Testis (tissue), 3 donors: ENCODE measurements around the gene C1orf35. TPM values are rescaled to one million over a fixed set of nuclear protein-coding genes. Genes with fewer than 3 reads are reported as not detected.

Source experiments
- DNase-seq: peaks from one replicate; pipeline ENCODE4 v3.0.0-alpha.2; 2019
- H3K27ac ChIP-seq, 2 donors: fragments of 200-600 bp; sonication (generic); one replicate each; pipeline ENCODE4 v1.5.1; 2019
- H3K27me3 ChIP-seq: fragments of 200-600 bp; sonication (generic); one replicate; pipeline ENCODE4 v1.5.1; 2019
- H3K36me3 ChIP-seq: fragments of 200-600 bp; sonication (generic); one replicate; pipeline ENCODE4 v1.5.1; 2017; ENCODE audit warnings: low read depth; ENCODE audit errors: missing control alignments
- H3K4me1 ChIP-seq: fragments of 200-600 bp; sonication (generic); one replicate; pipeline ENCODE4 v1.5.1; 2019
- H3K4me3 ChIP-seq, 2 donors: fragments of 200-600 bp; sonication (generic); one replicate each; pipeline ENCODE4 v1.5.1; 2017 to 2019
- H3K9me3 ChIP-seq: fragments of 200-600 bp; sonication (generic); one replicate; pipeline ENCODE4 v1.5.1; 2017
- POLR2A ChIP-seq: fragments of 450-650 bp; IDR thresholded peaks from one replicate; pipeline ENCODE4 v1.6.1; 2017; ENCODE audit warnings: antibody characterized with exemption, mild to moderate bottlenecking, moderate library complexity
- WGBS, 2 donors: methylation state at CpG; one replicate each; pipeline ENCODE4 v1.1.5; 2018; 5-methylcytosine and 5-hydroxymethylcytosine counted together
- intact Hi-C: fragments of 100-400 bp; cut with DNase I; formaldehyde crosslinking; loops from one replicate; pipeline ENCODE4 v1.15.1; 2023; ENCODE audit warnings: low total_unique reads
- polyA plus RNA-seq: library from polyadenylated mRNA; stranded (reverse); fragments of 350-450 nt; fragmentation: Illumina TruSeq; extraction: RNeasy Lipid Tissue Mini Kit (QIAGEN cat#74804); gene quantifications from one replicate; pipeline ENCODE4 v1.2.3, GENCODE V29; 2014; ENCODE audit warnings: low read depth, low replicate concordance; ENCODE audit not compliant: insufficient read depth
- total RNA-seq, 2 donors: library from RNA; depleted of rRNA; stranded (reverse); fragments of >200 nt; gene quantifications; one replicate each; pipeline ENCODE4 v1.2.3, GENCODE V29; 2016
- TF ChIP-seq, protein P1 (sequence below), 3 experiments: fragments of 450-650 bp in 2 of 3; fragments of 200-600 bp in 1 of 3; sonication (generic) in 1 of 3; IDR thresholded peaks; one replicate each; pipeline ENCODE4 v1.5.1; 2016 to 2019; ENCODE audit warnings: antibody characterized with exemption in 3 of 3, mild to moderate bottlenecking in 2 of 3, moderate library complexity in 1 of 3

The C1orf35 gene
- total and polyA plus RNA-seq, 3 donors from 2014 or later, result 11.3 to 25.0 (median 19.4) TPM

DNA sequence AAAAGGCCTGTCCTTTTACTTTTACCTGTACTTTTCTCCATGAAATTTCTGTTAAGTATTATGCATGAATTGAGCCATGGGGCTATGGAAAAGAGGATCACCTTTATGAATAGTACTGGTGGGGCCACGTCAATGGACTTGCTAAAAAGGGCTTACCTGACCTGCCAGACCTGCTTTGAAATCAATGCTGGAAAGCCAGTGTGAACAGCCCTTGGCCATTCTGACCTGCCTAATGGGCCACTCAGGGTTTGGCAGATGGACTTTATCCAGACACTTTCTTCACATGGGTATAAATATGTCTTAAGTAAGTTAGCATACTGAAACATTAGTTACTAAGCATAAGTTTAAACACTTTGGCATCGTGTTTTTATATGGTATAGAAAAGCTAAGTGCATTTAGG lies 28.6 kb upstream of the C1orf35 start:
- 89 to 96% methylated on average over 2 of the region's 2 CpGs for WGBS, 2 donors
- no peaks in the 10 kb centered on the region for H3K27me3 ChIP-seq
- no peak for DNase-seq
- no peak overlapping the region for H3K27ac ChIP-seq
- no peak overlapping the region for H3K4me3 ChIP-seq
- intact Hi-C loops, result loop anchor here (10.0 kb wide), 1 partner anchor 363 kb away; no protein-coding TSS in a partner anchor
- H3K9me3 ChIP-seq, result no peaks in the 10 kb centered on the region
- no peaks in the 10 kb centered on the region for H3K4me1 ChIP-seq
- H3K36me3 ChIP-seq, result no peaks in the 10 kb centered on the region
- TF ChIP-seq, protein P1, sequence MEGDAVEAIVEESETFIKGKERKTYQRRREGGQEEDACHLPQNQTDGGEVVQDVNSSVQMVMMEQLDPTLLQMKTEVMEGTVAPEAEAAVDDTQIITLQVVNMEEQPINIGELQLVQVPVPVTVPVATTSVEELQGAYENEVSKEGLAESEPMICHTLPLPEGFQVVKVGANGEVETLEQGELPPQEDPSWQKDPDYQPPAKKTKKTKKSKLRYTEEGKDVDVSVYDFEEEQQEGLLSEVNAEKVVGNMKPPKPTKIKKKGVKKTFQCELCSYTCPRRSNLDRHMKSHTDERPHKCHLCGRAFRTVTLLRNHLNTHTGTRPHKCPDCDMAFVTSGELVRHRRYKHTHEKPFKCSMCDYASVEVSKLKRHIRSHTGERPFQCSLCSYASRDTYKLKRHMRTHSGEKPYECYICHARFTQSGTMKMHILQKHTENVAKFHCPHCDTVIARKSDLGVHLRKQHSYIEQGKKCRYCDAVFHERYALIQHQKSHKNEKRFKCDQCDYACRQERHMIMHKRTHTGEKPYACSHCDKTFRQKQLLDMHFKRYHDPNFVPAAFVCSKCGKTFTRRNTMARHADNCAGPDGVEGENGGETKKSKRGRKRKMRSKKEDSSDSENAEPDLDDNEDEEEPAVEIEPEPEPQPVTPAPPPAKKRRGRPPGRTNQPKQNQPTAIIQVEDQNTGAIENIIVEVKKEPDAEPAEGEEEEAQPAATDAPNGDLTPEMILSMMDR (IDR thresholded peaks at IDR 0.05), result no peak
- TF ChIP-seq POLR2A, result no peak

DNA sequence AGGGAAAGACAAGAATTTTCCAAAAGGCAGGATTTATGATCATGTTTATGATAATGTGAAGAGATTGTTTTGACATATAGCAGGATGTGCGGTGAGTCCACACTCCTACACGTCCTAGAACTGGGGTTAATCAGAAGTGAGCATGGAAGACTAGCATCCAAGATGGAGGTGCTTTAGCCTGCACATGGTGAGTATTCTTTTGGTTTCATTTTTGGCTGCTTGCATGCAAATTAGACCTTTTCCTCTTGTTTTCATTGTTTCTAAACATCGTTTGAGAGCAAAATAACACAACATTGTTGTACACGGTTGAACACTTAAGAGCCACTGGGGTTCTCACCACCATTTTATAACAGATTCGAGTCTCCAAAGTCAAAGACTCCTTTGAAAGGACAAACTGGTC lies 22.1 kb upstream of the C1orf35 start:
- Histone ChIP-seq H3K27ac (no peak overlapping the region), H3K27me3 (no peaks in the 10 kb centered on the region), H3K36me3 (no peaks in the 10 kb centered on the region), H3K4me3 (no peak overlapping the region), H3K4me1 (no peaks in the 10 kb centered on the region), H3K9me3 (no peaks in the 10 kb centered on the region)
- no peak for DNase-seq
- intact Hi-C loops, result no loop called here
- WGBS, 2 donors, result 75 to 82% methylated on average over 5 of the region's 5 CpGs
- TF ChIP-seq POLR2A, result no peak

DNA sequence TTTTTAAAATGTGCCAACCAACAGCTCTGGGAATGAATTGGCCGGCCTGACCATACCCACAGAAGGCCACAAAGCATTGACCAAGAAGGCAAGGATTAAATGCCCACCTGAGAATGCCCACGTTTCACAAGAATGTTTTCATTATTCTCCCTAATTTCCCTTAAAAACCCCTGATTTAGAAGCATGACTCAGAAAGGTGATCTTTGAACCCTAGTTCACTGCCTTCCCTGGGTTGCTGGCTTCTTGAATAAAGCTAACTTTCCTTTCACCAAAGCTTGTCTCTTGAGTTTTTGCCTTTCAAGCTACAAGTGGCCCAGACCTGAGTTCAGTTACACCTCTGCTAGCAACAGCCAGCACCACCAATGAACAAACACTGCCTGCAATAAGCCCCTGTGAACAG lies 20.4 kb upstream of the C1orf35 start:
- no peaks in the 10 kb centered on the region for H3K4me1 ChIP-seq
- H3K27me3 ChIP-seq, result no peaks in the 10 kb centered on the region
- no peaks in the 10 kb centered on the region for H3K36me3 ChIP-seq
- TF ChIP-seq POLR2A, result no peak
- TF ChIP-seq, protein P1 (IDR thresholded peaks at IDR 0.05), result no peak
- no peak overlapping the region for H3K4me3 ChIP-seq
- 81 to 87% methylated on average over 2 of the region's 2 CpGs for WGBS, 2 donors
- H3K9me3 ChIP-seq, result no peaks in the 10 kb centered on the region
- H3K27ac ChIP-seq, result no peak overlapping the region
- intact Hi-C loops, result no loop called here
- no peak for DNase-seq

DNA sequence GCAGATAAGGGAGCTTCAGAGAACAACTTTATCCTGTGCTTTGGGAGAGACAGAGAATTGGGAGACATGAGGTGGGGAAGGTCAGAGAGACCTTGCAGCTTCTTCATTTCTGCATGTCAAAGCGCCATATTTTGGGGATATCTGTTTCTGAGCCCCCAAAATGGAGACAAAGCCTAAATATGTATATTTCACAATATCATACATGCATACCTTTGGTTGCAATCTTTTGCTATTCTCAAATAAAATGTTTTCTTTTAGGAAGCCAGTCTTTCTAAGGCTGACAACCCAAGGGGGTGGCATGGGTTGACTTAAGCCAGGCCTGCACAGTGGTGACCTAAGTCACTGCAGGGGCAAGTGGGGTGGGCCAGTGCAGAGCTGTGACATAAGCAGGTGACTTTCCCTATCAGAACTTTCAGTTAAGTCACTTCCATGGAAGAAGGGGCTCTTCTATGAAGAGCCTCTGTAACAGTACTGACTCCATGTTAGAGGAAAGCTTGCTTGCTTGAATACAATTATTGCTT lies 19.9 kb upstream of the C1orf35 start:
- TF ChIP-seq POLR2A, result no peak
- TF ChIP-seq, protein P1 (IDR thresholded peaks at IDR 0.05), result no peak
- Histone ChIP-seq H3K9me3 (no peaks in the 10 kb centered on the region), H3K4me3 (no peak overlapping the region), H3K27me3 (no peaks in the 10 kb centered on the region), H3K4me1 (no peaks in the 10 kb centered on the region), H3K36me3 (no peaks in the 10 kb centered on the region), H3K27ac (no peak overlapping the region)
- no peak for DNase-seq
- intact Hi-C loops, result no loop called here
- WGBS, 2 donors, result 47 to 70% methylated on average over 1 of the region's 1 CpG

DNA sequence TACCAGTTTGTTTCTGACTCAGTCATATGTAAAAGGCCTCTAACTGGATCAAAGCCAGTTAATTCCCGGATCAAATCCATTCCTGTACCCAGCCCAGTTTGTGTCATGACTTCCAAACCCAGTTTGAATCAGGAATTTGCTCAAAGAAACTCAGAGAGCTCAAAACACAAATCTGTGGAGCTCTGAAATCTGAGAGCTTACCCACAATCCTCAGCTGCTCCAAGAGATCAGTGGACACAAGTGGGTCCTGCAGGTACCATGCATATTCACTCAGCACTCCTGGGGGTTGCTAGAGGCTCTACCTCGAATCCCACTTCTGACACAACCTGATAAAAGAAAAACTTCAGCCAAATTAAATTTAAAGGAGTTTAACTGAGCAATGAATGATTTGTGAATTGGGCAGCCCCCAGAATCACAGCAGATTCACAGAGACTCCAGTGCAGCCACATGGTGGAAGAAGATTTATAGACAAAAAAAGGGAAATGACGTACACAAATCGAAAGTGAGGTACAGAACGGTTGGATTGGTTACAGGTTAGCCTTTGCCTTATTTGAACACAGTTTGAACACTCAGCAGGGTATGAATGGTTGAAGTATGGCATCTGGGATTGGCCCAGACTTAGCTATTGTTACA lies 17.8 kb upstream of the C1orf35 start:
- H3K4me3 ChIP-seq, result no peak overlapping the region
- TF ChIP-seq POLR2A, result no peak
- TF ChIP-seq, protein P1 (IDR thresholded peaks at IDR 0.05), result no peak
- no peaks in the 10 kb centered on the region for H3K4me1 ChIP-seq
- no peaks in the 10 kb centered on the region for H3K36me3 ChIP-seq
- H3K27me3 ChIP-seq, result no peaks in the 10 kb centered on the region
- no peaks in the 10 kb centered on the region for H3K9me3 ChIP-seq
- DNase-seq, result no peak
- WGBS, 2 donors, result 77 to 79% methylated on average over 5 of the region's 5 CpGs
- H3K27ac ChIP-seq, result no peak overlapping the region
- intact Hi-C loops, result no loop called here
